ENCODE data around the gene SIX5. TPM values are rescaled to one million over a fixed set of nuclear protein-coding genes. Genes with fewer than 3 reads are reported as not detected.

SIX5 gene
- total and polyA plus RNA-seq, 2 experiments from 2014 or later: 15.6 to 17.0 TPM

GRCh38 chr19:45814166-45814780, 45.2 kb upstream of the SIX5 start:
- no peaks in the 10 kb centered on the region for H3K9me2 ChIP-seq (replicated peaks; ENCODE audit: insufficient read depth)
- no peaks in the 10 kb centered on the region for H3K27me3 ChIP-seq
- H2AFZ ChIP-seq: no peak overlapping the region
- H3K79me2 ChIP-seq: no peaks in the 10 kb centered on the region
- peak overlapping the region; percentile 86 for H3K4me2 ChIP-seq
- no peaks in the 10 kb centered on the region for H3K36me3 ChIP-seq (replicated peaks; ENCODE audit: insufficient read depth, low read depth)
- no peak overlapping the region for H3K4me3 ChIP-seq
- no peaks in the 10 kb centered on the region for H3K9me3 ChIP-seq (ENCODE audit: low read depth)
- no peak overlapping the region for H3K27ac ChIP-seq
- no peak for DNase-seq (ENCODE audit: low spot score)
- peaks cover 7% of the 10 kb centered on the region for H3K4me1 ChIP-seq (ENCODE audit: insufficient read depth)
- TF ChIP-seq CTCF (IDR thresholded peaks at IDR 0.05; ENCODE audit: poor library complexity): no peak
- TF ChIP-seq EZH2 (IDR thresholded peaks at IDR 0.05; ENCODE audit: borderline replicate concordance): no peak
- no peak for TF ChIP-seq EZH2phosphoT487 (IDR thresholded peaks at IDR 0.05; ENCODE audit: low read depth, severe bottlenecking, unreplicated experiment)
- no peaks in the 10 kb centered on the region for H4K20me1 ChIP-seq (ENCODE audit: insufficient read depth, poor library complexity, severe bottlenecking)
- 93% methylated on average over 12 of the region's 12 CpGs for WGBS (ENCODE audit: low lambda C conversion rate, missing lambda C conversion rate)

GRCh38 chr19:45812297-45812696, 43.2 kb upstream of the SIX5 start:
- H3K27ac ChIP-seq: no peak overlapping the region
- H2AFZ ChIP-seq: no peak overlapping the region
- H3K36me3 ChIP-seq (replicated peaks; ENCODE audit: insufficient read depth, low read depth): no peaks in the 10 kb centered on the region
- H3K9me3 ChIP-seq (ENCODE audit: low read depth): no peaks in the 10 kb centered on the region
- no peak overlapping the region for H3K4me2 ChIP-seq
- no peaks in the 10 kb centered on the region for H4K20me1 ChIP-seq (ENCODE audit: insufficient read depth, poor library complexity, severe bottlenecking)
- peaks cover 7% of the 10 kb centered on the region for H3K4me1 ChIP-seq (ENCODE audit: insufficient read depth)
- H3K79me2 ChIP-seq: no peaks in the 10 kb centered on the region
- H3K27me3 ChIP-seq: no peaks in the 10 kb centered on the region
- H3K4me3 ChIP-seq: no peak overlapping the region
- 88% methylated on average over 6 of the region's 6 CpGs for WGBS (ENCODE audit: low lambda C conversion rate, missing lambda C conversion rate)
- no peak for DNase-seq (ENCODE audit: low spot score)
- H3K9me2 ChIP-seq (replicated peaks; ENCODE audit: insufficient read depth): no peaks in the 10 kb centered on the region
- TF ChIP-seq EZH2phosphoT487 (IDR thresholded peaks at IDR 0.05; ENCODE audit: low read depth, severe bottlenecking, unreplicated experiment) (no peak), CTCF (IDR thresholded peaks at IDR 0.05; ENCODE audit: poor library complexity) (no peak), EZH2 (IDR thresholded peaks at IDR 0.05; ENCODE audit: borderline replicate concordance) (no peak)

GRCh38 chr19:45809643-45810159, 40.6 kb upstream of the SIX5 start:
- H3K27me3 ChIP-seq: no peaks in the 10 kb centered on the region
- H3K36me3 ChIP-seq (replicated peaks; ENCODE audit: insufficient read depth, low read depth): no peaks in the 10 kb centered on the region
- TF ChIP-seq CTCF (IDR thresholded peaks at IDR 0.05; ENCODE audit: poor library complexity) (no peak), EZH2phosphoT487 (IDR thresholded peaks at IDR 0.05; ENCODE audit: low read depth, severe bottlenecking, unreplicated experiment) (no peak), EZH2 (IDR thresholded peaks at IDR 0.05; ENCODE audit: borderline replicate concordance) (no peak)
- DNase-seq (ENCODE audit: low spot score): no peak
- H3K4me2 ChIP-seq: no peak overlapping the region
- no peaks in the 10 kb centered on the region for H4K20me1 ChIP-seq (ENCODE audit: insufficient read depth, poor library complexity, severe bottlenecking)
- 64% methylated on average over 7 of the region's 7 CpGs for WGBS (ENCODE audit: low lambda C conversion rate, missing lambda C conversion rate)
- H3K27ac ChIP-seq: no peak overlapping the region
- H3K4me3 ChIP-seq: no peak overlapping the region
- H3K79me2 ChIP-seq: no peaks in the 10 kb centered on the region
- no peak overlapping the region for H2AFZ ChIP-seq
- H3K9me3 ChIP-seq (ENCODE audit: low read depth): no peaks in the 10 kb centered on the region
- H3K4me1 ChIP-seq (ENCODE audit: insufficient read depth): no peaks in the 10 kb centered on the region
- H3K9me2 ChIP-seq (replicated peaks; ENCODE audit: insufficient read depth): no peaks in the 10 kb centered on the region

All from hepatocyte (in vitro differentiated cells).